HEK293T (cell line): ENCODE measurements around the gene SSNA1.

Experiments used
- FOXK2 ChIP-seq: fragments of 450-650 bp; IDR thresholded peaks from 2 replicates; pipeline ENCODE4 v1.6.1; 2016; ENCODE audit warnings: mild to moderate bottlenecking
- FOXM1 ChIP-seq: fragments of 450-650 bp; IDR thresholded peaks from 2 replicates; pipeline ENCODE4 v1.6.1; 2017; ENCODE audit warnings: mild to moderate bottlenecking, borderline replicate concordance
- L3MBTL2 ChIP-seq: fragments of 450-650 bp; conservative IDR thresholded peaks from 2 replicates; pipeline ENCODE4 v1.6.1; 2016; ENCODE audit warnings: mild to moderate bottlenecking
- NFRKB ChIP-seq: fragments of 450-650 bp; IDR thresholded peaks from 2 replicates; pipeline ENCODE4 v1.6.1; 2016; ENCODE audit warnings: mild to moderate bottlenecking, moderate library complexity
- SP1 ChIP-seq: fragments of 450-650 bp; IDR thresholded peaks from 2 replicates; pipeline ENCODE4 v1.6.1; 2017
- TARDBP ChIP-seq: fragments of 450-650 bp; IDR thresholded peaks from 2 replicates; pipeline ENCODE4 v1.6.1; 2016
- ZNF384 ChIP-seq: fragments of 450-650 bp; IDR thresholded peaks from 2 replicates; pipeline ENCODE4 v1.6.1; 2016

GRCh38 chr9:137227853-137228505, 39.5 kb downstream of the SSNA1 start:
- TF ChIP-seq ZNF384 (no peak), L3MBTL2 (no peak), FOXM1 (no peak), TARDBP (no peak), FOXK2 (no peak), NFRKB (no peak), SP1 (no peak)
